GM19452 (cell line): Measurements from ENCODE around the gene CCDC106.

Source experiments
- ATAC-seq: cut with Tn5 transposase; IDR thresholded peaks from one replicate; pipeline ENCODE4 v1.9.1; 2021; ENCODE audit not compliant: unreplicated experiment

The CCDC106 gene

DNA sequence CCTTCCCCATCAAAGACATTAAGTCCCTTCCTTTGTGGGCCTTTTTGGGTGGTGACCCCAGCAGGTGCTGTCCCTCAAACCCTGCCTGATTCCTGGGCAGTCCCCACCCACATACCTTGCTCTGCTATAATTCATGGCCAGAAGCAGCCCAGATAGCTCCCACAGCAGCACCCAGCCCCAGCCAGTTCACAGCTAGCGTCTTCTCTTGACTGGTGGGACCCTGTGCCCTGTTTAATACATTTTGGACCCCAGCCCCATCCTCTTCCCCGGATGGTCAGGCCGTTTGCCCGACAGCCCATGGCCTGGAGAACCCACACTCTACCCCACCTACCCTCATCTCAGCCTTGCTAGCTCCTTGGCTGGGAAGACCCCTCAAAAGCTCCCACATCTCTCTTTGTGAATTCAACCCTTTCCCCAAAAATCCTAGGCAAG, 2.1 kb downstream of the CCDC106 start:
- no peak for ATAC-seq

DNA sequence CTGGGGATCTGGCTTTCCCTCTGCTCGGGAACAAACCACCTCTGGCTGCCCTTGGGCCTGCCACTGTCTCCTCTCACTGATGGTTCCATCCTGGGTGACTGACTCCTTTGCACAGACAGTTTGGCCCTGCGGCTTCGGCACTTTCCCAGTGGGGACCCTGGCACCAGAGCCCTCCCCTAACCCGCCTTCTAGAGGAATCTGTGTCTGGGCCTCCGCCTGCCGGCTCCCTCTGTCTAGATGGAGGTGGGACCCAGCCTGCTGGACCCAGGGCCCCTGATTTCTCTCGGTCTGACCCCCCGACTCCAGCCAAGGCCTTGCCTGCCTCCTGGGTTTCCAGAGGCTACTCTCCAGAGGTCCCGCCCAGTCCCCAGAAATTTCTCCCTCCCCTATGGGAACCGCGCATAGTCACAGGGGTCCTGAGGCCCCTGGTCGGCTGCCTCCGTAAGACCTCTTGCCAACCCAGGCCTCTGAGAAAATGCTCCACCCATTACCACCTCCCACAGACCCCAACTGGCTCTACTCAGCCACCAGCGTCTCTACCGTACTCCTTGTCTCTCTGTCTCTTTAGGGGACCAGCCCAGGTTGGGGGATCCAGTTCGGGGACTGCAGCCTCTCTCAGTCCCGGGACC, 2.7 kb downstream of the CCDC106 start:
- no peak for ATAC-seq

DNA sequence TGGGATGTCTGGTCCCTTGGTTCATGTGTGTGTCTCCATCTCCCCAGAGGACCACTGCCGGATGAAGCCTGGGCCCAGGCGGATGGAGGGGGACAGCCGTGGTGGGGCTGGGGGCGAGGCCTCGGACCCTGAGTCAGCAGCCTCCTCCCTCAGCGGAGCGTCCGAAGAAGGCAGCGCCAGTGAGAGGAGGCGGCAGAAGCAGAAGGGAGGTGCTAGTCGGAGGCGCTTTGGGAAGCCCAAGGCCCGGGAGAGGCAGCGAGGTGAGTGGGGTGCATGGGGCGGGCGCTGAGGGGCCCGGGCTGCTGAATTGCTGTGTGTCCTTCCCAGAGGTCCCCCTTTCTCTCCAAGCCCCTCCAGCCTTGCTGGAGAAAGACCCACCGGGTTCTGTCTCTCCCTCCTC, 3.2 kb downstream of the CCDC106 start:
- no peak for ATAC-seq

DNA sequence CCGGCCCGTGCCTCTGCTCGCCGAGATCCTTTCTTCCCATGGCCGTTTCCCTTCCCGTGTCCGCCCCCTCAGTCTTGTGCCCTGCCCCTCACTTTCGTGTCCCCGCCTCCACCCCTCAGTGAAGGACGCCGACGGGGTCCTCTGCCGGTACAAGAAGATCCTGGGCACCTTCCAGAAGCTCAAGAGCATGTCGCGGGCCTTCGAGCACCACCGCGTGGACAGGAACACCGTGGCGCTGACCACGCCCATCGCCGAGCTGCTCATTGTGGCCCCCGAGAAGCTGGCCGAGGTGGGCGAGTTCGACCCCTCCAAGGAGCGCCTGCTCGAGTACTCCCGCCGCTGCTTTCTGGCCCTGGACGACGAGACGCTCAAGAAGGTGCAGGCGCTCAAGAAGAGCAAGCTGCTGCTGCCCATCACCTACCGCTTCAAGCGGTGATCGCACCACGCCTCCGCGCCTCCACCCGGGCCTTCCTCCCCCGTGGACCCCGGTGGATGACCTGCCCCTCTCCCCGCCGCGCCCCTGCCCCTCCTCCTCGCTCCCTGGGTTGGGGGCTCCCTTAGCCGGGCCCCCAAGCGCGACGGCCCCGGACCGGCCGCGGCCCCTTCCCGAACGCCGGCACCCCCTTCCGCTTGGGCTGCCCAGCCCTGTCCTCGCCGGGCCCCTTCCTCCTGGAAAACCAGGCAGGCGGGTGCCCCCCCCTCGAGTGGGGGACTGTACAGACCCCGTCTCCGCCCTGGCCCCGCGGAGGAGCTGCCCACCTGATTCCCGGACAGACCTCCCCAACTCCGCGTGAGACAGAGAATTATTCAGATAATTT, 4.5 kb downstream of the CCDC106 start:
- ATAC-seq: no peak

DNA sequence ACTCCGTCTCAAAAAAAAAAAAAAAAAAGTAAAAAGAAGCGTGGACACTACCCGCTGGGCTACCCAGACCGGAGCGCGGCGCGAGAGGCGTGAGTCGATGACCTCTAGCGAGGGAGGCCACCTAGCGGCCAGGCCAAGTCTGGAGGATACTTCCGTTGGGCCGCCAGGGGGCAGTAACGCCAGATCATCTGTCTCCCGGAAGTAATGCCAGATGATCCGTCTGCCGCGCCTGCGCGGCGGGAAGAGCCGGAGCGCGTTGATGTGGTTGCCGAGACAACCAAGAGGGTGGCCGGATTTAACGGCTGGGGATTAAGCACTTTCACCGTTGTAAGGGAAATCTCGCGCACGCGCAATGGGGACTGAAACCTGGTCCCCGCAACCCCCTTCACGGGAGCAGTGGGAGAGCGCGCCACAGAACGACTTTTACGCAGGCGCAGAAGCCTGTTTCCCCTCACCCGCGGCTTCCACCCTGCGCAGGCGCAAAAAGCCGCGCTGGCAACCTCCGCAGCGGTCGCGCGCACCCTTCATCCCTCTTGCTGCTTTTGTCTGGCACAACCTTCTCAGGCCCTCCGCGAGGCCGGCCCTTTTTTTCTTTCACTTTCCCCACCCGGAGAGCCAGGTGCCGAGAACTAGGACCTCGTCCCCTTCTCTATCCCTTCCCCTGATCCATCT, 5.8 kb downstream of the CCDC106 start:
- peak; percentile 42 for ATAC-seq

DNA sequence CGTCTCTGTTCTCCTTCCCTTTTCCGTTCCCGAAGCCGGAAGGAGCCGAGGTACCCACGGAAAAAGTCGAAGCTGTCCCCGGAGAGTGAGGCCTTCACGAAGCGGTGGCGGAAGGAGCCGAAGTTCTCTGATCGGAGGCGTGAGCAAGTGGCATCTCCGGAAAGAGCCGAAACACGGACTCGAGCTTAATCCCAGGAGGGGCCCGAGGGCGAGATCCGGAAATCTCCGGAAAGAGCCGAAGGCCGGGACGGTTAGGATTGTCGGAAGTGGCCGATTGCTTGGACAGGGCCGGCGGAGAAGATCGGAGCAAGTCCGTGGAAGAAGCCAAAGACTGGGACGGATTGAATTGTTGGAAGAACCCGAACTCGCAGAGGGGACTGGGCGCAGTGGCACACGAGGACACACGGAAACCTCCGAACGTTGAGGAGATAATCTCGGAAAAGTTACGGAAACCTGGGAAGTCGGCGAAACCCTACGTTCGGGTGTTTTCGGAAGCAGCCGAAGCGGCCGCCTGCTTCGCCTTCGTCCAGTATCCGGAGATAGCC, 6.4 kb downstream of the CCDC106 start:
- peak; percentile 54 for ATAC-seq

DNA sequence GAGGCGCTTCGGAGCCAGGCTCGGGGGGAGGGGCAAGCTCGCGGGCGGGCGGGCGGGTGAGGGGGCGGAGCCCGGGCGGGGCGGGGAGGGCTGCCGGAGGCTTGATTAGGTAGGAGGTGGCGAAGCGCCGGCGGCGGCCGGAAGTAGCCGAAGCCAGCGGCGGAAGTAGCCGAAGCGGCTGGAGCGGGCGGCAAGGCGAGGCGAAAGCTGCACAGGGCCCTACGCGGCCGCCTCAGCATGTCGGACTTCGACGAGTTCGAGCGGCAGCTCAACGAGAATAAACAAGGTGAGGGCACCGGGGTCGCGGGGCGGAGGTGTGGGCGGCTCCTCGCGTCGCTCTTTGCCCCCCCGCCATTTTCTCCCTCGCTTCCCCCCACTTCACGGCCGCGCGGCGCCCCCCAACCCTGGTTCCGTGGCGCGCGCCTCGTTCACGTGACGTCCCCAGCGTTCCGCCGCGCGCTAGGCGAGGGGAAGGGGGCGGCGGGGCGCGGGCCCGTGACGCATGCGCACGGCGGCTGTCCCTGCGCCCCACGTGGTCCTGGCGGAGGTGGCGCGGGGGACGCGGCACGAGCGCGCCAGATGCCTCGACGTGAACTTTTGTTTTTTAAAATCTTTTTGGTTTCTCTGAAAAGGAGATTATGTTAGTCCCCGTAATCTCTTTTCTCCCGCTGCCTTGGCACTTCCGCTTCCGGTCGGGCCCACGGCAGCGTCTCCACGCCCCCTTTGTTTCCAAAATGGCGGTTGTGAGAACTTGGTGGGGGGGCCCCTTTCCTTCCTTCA, 7.0 kb downstream of the CCDC106 start, which contains the start of gene U2AF2:
Gene U2AF2, plus strand, starts transcription at position 168 of the 780 bp plus-strand sequence. Its CDS starts 70 bp downstream, at position 238.
- ATAC-seq: peak; percentile 45

DNA sequence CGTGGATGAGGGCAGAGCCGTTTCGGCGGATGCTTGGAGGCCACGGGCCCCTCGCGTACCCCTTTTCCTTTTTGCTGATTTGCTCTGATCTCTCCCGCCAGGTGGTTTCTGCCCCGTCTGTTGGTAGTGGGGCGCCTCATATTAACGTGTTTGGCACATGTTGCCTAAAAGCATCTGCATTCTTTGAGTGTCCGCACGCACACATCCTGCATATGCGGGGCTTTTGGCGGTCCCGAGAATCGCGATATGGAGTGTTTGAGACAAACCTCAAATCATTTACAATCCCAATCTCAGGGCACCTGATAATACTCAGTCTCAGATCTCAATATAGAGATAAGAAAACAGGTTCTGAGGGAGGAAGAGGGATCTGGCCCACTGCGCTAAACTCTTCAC, 7.6 kb downstream of the CCDC106 start:
- no peak for ATAC-seq

DNA sequence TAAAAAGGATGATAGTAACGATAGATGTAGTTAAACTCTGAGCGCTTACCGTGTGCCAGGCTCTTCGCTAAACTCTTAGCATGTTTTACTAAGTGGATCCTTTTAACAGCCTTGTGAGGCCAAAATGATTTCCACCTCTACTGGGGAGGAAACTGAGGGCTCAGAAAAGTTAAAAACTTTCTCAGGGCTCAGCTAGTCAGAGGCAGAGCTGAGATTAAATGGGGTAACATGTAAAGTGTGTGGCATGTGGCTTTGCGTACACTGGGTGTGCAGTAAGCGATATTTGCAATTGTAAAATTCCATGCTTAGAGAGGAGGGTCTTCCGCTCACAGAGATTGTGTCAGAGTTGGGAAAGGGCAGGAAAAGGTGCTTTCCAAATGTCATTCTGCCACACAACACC, 8.5 kb downstream of the CCDC106 start:
- ATAC-seq: no peak

DNA sequence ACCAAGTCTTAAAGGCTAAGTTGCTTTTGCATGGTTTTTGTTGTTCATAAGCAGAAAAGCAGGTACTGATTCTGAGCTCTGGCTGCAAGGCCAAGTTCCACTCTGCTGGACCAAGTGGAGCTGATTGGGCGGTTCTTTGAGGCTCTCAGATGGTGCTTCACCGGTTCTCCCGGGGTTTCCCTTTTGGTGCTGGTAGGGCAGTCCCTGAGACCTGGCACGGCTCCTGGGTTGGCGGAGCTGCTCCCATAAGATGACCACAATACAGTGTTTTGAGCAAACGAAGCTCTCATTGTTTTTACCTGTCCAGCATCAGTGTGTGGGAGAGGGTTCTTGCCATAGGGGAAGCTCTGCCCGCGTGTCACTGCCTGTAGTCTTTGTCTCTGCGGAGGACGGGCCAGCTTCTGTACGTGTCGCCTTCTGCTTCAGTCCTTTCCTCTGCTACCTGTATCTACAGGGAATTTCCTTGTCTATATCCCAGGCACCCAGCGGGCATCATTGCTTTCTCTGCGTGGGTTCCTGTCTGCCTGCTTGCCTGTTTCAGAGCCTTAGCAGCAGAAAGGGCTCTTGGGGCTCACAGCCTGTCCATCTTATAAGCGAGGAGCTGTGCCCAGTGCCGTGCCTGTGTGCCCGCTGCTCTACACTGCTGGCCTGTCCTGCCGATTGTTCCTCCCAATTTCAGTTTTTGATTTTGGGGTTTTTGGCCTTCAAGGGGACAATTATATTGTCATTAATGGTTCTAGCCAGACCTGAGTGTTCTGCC, 9.2 kb downstream of the CCDC106 start:
- no peak for ATAC-seq

DNA sequence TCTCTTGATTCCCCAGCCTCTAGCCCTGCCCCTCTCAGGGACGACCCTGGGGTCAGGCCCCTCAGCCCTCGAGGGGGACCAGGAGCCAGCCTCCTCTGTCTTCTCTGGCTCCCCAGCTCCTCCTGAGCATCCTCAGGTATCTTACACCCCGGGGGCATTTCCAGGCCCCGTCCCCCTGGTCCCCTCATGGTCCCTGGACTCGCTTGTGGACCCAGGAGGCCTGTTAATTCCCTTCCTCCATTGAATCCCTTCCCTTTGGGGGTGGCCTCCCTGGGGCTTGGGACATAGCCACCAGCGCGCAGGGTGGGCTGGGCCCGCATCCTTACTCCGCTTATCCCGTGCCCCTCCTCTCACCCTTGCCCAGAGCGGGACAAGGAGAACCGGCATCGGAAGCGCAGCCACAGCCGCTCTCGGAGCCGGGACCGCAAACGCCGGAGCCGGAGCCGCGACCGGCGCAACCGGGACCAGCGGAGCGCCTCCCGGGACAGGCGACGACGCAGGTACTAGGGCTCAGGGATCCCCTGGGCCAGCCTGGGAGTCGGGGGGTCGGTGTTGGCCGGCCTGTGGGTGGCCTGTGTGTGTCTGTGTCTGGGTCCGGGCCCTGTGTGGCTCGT, 10.9 kb downstream of the CCDC106 start:
- ATAC-seq: no peak

DNA sequence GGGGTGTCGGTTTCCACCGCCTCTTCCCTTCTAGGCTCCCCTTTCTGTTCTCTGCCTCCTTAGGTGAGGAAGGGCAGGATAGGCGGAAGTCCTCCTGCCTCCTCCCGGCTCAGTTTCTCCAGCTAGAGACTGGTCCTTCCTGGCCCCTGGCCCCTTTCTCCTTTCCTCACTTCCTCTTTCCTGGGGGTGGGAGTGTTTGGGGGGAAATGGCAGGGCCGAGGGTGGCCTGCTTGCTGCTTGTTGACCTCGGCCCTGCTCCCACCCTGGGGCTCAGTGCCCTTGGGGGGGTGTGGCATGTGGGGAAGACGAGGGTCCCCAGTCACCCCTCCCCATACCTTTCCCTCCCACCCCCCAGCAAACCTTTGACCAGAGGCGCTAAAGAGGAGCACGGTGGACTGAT, 11.8 kb downstream of the CCDC106 start:
- no peak for ATAC-seq

DNA sequence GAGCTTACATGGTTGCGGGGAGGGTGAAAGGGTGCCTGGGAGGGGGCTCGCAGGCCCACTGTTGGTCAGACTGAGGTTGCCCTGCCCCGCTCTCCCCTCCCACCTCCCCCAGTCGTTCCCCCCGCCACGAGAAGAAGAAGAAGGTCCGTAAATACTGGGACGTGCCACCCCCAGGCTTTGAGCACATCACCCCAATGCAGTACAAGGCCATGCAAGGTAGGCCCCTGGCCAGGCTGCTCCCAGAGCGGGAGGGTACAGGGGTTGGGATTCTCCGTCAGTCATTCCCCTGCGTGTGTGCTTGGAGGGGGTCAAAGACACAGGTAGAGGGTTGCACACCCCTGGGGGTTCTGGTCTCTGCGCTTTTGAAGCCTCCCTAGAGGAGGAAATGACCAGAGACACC, 12.4 kb downstream of the CCDC106 start:
- no peak for ATAC-seq

DNA sequence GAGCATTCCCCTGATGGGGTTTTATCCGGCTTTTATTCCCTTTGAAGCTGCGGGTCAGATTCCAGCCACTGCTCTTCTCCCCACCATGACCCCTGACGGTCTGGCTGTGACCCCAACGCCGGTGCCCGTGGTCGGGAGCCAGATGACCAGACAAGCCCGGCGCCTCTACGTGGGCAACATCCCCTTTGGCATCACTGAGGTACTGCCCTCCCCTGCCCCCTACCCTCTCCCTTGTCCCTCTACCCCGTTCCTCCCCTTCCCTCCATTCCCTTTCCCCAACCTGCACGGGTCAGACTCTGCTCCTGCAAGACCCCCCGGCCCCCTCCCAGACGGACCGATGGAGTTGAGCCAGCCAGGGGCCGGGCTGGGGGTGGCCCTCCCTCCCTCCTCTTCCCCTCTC, 13.0 kb downstream of the CCDC106 start:
- ATAC-seq: no peak

DNA sequence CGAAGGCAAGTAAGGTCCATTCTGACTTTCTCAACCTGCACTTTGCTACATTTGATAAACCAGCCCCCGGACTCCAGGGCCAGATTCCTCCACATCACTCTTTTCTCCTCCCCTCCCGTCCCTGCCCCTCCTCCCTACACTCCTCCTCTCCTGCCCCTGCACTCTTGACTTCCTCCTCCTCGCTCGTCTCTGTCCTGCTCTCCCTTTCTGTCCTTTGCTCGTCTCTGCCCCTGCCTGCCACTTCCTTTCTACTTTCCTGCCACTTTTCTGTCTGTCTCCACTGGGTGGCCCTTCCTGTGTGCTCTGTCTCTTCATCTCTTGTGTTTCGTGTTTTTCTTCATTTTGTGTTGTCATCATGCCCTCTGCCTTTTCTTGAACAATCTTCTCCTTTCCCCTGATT, 13.8 kb downstream of the CCDC106 start:
- no peak for ATAC-seq

DNA sequence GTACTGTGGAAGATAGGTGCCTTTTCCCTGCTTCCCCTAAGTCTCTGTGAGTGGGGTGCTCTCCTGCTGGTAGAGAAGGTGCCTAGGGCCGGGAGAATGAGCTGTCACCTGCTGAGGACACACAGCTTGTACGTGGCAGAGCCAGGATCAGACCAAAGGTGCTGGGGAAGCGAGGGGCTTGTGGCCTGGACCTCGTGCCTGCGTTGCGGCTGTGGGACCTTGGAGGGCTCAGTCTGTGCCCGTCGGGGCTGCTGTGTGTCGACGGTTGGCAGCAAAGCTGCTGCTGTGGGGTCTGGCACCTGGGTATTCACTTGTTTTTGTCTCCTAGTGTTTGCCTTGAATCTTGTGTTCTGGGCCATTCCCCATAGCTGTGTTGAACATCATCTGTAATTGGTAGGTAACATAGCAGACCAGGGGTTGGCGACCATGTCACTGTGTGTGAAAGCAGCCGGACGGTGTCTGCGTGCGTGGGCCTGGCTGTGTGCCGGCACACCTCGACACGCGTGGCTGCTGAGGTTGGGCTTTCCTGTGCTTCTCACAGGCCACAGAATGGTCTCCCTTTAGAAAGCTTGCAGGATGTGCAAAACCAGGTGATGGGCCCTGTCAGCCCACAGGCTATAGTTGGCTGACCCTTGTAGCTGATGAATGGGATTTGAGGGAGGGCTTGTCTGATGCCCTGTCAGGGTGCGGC, 16.0 kb downstream of the CCDC106 start:
- ATAC-seq: no peak

DNA sequence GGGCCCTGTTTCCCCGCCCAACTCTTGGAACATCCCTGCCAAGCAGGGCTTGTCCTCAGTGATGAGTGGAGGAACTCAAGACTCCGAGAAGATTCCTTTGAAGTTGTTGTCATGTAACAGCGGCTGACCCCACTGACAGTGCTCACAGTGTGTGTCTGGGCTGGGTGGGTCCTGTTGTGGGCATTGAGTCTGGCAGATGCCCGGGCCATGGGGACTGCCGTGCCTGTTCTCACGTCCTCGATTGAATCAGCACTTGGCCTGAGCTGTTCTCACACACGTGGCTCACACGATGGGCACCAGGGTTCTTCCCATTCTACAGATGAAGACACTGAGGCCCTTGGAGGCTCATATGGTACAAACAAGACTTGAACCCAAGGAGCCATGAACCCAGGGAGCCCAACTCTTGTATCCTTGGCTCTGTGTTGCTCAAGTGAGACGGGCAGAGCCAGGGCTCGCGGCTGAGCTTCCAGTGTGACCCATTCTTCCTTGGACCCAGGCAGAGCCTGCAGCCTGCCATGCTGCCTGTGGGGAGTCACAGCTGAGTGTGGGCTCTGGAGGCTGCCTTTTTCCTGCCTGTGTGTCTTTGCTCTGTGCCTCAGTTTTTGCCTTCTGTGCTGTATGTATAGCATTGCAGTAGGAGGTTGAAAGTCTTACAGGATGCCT, 18.5 kb downstream of the CCDC106 start:
- ATAC-seq: no peak

DNA sequence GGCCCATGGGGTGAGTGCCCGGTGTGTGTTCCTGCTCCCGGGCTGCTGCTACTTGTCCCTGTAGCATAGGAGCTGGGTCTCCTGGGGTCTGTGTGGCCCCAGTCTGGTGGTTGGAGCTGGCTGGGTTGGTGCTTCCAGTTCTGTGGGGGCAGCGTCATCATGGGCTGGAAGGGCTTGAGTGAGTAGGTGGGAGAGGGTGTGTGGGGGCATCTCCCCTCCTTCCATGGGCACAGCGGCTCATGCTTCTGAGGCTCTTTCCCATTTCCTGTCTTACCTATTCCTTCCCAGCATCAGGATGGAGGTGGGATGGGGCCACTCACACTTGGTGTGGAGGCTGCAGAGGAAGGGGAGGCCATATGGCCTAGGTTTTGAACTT, 19.0 kb downstream of the CCDC106 start:
- ATAC-seq: no peak

DNA sequence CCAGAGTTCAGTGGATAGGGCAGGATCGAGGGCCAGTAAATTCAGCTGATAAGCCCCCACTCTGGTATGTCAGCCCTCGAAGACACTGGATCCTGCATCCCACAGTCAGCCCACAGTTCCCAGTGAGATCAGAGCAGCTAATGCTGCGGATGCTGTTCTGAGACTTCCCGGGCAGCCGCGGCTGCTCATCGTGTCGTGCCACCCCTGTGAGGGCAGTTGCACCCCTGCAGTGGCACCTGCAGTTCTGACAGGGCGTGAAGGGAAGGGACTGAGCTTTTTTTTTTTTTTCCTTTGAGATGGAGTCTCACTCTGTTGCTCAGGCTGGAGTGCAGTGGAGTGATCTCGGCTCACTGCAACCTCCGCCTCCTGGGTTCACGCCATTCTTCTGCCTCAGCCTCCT, 19.5 kb downstream of the CCDC106 start:
- no peak for ATAC-seq
